GM19452 (cell line): ENCODE measurements around the gene PTPRN.
"Not testable (repeated sequence)": the region's sequence is repeated elsewhere in the genome, so short reads cannot be mapped to it uniquely, and the experiment has no call there.

Source experiments
- ATAC-seq: cut with Tn5 transposase; IDR thresholded peaks from one replicate; pipeline ENCODE4 v1.9.1; 2021; ENCODE audit not compliant: unreplicated experiment

Gene PTPRN

DNA sequence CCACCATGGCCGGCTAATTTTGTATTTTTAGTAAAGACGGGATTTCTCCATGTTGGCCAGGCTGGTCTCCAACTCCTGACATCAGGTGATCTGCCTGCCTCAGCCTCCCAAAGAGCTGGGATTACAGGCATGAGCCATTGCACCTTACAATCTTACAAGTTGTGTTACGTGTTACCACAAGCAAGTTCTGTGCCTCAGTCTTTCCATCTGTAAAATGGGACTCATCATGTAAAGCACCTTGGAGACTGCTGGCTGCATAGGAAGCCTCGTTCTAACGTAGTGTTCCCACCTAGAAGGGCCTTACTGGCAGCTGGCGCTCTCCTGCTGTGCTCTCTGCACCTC lies 20.0 kb downstream of the PTPRN start:
- no peak for ATAC-seq

DNA sequence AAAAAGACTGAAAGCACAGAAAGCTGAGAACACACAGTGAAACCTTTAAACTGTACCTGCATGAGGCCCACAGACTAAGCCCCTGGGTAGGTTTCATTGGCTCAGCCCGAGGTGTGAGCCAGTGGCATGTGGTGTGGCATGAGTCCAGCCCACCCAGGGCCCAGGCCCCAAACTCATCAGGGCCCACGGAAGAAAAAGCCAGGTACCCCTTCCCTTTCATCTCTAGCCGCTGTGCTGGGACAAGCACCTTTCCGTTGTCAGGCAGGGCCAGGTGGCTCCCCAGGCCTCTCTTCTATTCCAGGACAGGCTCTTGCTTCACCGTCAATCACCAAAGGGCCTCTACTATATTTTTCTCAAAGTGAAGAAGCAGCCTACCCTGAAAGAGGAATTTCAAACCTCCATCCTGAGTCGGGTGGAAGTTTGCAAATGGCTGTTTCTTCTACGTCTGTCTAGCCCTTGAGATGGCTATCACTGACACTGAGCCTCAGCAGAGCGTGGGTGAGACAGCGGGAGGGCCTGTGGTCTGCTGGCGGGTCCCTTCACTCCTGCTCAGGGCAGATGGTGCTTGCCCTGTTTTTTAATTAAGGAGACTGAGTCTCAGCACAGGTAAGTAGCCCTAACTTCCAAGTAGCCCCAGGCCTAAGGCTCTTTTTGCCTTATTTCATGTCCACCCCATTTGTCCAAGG lies 21.5 kb downstream of the PTPRN start:
- ATAC-seq: no peak

DNA sequence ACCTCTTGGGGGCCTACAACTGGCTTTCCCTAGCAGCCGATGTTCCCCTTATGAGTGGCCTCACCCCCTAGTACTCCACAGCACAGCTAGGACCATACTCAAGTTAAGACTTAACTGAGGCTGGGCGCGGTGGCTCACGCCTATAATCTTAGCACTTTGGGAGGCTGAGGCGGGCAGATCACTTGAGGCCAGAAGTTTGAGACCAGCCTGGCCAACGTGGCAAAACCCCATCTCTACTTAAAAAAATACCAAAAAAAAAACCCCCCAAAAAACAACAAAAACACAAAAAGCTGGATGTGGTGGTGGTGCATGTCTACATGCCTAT lies 22.1 kb downstream of the PTPRN start:
- not testable (repeated sequence) for ATAC-seq

DNA sequence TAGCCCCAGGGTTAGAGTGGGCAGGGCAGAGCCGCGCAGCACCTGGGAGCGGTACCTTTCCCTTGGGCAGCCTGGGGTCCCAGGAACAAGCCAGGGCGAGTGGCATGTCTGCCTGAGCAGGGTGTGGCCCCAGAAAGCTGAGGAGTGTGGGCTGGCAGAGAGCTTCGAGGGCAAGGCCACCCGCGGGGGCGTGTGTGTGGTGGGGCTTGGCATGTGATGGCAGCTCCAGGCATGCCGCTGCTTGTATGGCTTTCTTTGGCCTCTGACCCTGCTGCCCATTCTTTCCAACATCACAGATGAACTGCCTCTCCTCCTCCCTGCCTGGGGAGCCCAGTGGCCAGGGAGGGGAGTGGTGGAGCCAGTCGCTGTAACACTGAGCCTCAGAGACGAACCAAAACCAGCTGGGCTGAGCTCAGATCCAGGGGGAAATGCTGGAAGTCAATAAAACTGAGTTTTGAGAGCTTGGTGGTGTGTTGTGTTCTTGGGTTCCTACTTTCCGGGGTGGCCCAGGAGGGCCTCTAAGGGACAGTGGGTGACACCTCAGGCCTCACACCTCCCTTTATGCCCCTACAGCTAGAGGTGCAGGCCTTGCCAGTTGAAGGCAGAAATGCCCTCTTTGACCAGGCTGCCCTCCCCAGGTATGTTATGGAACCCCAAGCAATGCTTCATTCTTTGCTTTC lies 22.6 kb downstream of the PTPRN start:
- ATAC-seq: no peak

DNA sequence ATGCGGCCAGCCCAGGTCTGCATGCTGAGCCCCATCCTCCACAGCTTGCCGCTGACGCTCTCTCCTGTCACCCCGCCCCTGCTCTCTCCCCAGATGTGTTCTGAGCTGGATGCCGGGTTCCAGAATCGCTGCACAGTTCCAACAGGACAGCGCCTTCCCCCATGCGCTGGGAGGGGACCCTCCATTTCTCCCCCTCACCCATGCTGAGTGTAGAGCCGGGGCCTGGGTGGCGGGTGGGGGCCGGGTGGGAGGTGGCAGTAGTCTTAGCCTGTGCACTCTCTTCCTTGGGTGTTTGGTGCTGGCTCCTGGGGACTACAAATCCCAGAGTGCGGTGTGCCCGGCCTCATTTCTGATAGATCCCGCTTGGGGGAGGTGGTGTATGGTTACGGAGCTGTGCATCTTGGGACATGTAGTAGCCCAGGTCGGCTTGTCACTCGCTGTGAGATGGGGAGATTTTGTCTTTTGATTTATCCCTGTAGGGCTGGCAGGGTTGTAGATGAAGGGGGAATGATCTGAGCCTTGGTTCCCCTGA lies 23.2 kb downstream of the PTPRN start:
- no peak for ATAC-seq

DNA sequence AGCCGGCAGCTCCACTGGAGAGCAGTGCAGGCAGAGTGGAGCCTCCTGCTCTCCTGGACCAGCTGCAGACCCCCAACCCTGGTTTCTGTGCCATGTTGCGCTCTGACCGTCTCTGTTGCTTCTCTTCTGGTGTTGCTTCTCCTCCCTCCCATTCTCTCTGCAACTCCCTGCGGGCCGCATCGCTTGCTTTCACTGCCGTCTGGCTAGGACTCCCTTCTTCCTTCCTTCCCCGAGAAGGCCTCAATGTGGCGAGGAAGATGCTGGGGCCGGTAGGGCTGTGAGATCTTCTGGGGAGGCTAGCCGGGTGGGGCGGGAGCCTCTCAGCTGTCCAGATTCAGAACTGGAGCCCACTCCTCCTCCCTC lies 23.8 kb downstream of the PTPRN start:
- ATAC-seq: no peak

DNA sequence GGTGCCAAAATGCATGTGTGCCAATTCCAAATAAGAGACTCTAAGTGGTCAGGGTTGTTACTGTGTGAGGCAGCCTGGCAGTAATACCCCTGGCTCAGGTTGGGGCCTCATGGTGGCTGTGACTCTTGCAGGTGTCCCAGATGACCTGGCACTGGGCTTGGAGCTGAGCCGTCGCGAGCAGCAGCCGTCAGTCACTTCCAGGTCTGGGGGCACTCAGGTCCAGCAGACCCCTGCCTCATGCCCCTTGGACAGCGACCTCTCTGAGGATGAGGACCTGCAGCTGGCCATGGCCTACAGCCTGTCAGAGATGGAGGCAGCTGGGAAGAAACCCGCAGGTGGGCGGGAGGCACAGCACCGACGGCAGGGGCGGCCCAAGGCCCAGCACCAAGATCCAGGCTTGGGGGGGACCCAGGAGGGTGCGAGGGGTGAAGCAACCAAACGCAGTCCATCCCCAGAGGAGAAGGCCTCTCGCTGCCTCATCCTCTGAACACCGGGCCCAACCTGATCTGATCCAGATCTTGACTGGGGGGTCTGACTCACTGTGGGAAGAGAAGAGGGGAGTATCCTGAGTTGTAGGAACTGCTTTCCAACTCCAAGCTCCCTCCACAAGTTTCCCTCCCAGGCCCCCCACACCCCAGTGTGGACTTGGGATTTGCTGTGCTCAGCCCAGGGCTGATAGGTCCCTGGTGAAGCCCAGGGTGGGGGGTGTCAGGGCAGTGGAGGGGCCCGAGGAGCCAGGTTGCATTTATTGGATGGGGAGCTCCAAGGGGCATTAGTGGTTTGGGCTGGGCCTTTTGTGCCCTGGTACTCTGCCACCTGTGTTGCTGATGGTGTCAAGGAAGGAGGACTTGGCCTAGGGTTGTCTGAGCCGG lies 24.5 kb downstream of the PTPRN start:
- no peak for ATAC-seq

DNA sequence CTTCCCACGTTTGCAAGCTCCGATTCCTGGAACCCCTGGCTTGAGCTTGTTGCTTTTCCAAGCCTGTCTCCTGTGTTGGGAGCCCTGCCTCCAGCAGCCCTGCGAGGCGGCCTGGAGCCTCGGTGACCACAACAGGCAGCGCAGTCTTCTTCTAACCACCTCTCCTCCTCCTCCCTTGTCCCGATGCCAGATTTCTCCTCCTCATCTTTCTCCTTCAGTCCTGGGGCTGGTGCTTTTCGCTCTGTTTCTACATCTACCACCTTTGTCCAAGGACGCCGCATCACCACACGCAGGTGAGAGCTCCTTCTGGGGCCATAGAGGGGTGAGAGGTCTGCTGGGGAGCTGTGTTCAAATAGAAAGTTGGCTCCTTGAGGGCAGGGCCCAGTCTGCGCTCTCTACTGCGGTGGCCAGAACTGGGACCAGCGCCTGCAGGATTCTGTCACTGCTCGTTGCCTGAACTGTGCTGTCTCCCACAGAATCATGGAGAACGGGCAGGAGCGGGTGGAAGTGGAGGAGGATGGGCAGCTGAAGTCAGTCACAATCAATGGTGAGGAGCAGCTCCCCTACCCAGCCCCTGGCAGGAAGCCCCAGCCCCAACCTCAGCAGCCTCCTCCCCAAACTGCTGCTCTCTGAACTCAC lies 26.1 kb downstream of the PTPRN start:
- ATAC-seq: no peak

DNA sequence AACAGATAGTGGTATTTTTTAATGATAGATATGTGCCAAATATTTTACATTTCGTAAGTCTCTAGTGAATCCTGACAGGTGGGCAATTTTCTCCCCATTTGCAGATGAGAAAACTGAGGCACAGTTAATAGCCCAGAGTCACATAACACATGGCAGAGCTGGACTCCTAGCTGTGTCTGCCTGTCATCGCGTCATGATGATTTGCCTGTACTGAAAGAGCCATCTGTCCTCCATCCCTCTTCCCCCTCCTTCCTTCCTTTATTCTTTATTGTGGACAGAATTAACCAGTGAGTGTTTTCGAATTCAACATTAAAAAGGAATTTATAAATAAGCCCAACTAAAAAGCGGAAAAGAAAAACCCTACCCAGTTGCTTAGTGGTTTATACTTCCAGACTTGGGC lies 26.8 kb downstream of the PTPRN start:
- no peak for ATAC-seq

DNA sequence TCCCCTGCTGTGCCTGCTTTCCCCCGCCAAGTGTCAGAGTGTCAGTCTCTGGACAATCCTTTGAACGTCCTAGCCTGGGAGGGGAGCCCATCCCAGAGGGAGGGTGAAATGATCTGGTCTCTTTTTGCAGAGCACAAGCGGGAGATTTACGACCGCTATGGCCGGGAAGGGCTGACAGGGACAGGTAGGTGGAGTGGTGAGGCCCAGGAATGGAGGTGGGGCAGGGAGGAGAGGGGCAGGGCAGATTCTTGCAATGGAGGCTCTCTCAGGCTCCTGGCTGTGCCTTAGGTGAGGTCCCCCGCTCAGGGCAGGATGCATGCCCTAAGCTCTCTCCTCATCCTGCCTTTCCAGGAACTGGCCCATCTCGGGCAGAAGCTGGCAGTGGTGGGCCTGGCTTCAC lies 27.6 kb downstream of the PTPRN start:
- no peak for ATAC-seq

DNA sequence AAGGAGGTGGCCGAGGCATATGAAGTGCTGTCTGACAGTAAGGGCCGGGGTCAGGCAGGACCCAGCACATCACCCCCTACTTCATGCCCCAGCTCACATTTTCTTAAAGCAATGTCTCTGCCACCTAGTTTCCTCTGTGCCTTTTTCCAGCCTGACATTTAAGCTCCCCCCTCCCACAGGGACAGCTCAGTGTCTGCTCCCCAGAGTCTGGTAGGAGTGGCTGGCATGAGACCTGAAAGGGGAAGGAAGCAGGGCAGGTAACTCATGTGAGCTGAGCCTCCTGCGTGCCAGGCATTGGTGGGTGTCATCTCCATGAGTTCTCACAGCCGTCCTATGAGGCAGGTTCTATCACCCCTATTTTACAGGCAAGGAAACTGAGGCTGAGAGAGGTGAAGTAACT lies 28.6 kb downstream of the PTPRN start:
- ATAC-seq: no peak

DNA sequence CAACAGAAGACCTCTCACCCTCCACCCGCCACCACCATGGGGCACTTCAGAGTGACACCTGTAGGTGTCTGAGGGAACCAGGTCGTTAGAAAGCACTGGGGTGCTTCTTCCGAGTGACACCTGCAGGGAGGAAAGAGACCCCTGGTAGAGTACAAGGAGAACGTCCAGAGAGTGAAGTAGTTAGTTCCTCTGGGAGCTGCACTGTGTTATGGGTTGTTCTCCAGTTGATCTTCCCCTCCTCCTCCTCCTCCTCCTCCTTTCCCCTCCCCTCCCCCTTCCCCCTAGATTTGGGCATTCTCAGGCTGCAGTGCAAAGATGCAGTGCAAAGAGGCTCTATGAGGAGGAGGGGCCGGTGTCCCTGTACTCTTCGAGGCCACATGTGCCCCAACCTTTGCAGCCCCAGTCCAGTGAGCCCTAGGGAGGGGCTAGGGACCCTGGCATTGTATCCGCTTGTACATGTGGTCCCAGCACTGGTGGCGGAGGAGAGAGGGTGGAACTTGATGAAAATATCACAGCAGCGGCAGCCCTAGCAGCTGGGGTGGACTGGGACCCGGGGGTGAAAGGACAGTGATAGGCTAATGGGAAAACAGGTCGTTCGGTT lies 29.2 kb downstream of the PTPRN start:
- ATAC-seq: no peak

DNA sequence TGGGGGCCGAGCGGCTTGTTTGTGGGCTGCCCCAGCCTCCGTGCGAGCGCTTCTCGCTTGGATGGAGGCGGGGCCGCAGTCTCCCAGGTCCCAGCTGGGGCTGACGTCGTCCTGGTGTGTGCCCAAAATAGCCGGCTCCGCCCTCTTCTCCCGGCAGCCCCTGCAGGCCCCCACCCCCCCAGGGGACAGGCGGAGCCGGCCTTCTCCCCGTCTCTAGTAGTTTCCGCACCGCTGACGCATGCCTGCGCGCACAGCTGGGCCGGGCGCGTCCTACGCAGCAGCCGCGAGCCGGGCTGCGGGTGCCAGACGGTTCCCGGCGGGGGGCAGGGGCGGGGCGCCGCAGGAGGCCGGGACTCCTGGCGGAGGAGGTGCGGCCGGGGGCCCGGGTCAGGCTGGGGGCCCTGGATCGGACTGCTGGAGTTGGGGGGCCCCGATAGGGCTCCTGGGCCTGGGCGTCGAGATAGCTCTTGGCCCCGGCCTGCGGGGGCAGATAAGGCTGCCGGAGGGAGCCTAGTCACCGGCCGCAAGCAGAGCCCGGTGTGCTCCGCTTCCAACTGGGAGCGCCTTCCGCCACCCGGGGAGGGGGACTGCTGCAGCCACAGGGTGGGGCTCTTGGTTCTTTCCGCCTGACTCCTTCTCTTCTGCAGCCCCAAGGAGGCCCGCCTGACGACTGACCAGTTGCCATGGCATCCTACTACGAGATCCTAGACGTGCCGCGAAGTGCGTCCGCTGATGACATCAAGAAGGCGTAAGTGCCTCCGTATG lies 29.9 kb downstream of the PTPRN start, which contains the start of gene DNAJB2:
Gene DNAJB2 (plus strand): TSS at position 216 of the 765 bp plus-strand sequence. CDS start 468 bp downstream, at position 684.
- peak; percentile 90 for ATAC-seq

DNA sequence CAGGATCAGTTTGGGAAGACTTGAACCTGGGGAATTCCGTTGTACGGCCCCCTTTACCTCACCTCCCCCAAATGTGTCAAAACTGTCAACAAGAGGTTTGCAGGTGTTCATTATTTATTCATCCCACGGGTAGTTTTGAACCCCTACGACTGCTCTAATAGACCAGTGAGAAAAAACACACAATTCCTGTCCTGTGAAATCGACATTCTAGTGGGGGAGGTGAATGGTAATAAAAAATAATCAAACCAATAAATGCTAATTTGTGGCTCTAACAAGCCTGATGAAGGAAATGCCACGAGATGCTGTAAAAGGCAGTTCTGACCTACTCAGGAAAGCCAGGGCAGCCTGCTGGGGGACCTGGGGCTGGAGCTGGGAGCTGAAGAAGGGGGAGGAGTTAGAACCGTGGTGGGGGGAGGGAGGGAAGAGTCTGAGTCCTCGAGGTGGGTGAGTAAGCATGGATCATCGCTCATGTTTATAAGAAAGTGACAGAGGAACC lies 30.5 kb downstream of the PTPRN start:
- no peak for ATAC-seq

DNA sequence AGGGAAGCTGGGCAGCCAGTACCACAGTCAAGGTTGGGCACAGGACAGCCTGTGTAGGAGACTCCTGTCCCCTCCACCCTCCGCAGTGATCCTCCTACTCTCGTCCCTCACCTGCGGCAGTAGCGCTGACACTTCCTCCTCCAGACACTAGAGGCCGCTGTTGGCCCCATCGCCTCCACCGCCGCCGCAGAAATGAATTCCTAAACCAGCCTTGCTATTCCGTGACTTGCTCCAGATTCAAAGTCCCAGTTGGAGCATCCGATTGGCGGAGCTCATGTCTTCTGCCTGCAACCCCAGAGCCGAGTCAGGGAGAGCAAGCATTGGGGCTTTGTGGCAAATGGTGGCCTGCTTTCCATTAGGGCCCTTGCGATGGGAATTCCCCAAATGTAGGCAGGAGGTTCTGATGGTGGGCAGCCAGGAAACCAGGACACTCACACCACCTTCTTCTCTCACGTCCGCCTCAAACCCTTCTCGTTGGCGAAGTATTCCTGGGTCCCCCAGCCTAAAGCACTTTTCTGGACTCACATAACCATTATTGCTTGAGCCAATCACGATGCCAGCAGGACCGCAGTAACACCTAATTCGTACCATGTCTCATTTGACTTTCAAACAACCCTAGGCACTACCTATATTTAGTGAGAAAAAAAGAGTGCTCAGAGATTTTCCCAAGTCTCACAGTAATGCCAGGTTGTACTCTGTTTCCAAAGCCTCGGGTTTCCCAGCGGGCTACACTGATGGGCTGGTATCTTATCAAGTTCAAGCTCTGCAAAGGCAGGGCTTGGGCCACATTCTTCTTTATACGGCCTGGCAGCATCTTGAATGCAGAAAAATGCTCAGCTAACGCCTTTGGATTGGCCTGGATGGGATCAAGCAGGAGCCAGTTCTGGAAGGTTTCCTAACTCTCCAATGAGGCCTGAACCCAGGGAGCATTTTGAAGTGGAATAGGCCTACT lies 31.2 kb downstream of the PTPRN start:
- no peak for ATAC-seq

DNA sequence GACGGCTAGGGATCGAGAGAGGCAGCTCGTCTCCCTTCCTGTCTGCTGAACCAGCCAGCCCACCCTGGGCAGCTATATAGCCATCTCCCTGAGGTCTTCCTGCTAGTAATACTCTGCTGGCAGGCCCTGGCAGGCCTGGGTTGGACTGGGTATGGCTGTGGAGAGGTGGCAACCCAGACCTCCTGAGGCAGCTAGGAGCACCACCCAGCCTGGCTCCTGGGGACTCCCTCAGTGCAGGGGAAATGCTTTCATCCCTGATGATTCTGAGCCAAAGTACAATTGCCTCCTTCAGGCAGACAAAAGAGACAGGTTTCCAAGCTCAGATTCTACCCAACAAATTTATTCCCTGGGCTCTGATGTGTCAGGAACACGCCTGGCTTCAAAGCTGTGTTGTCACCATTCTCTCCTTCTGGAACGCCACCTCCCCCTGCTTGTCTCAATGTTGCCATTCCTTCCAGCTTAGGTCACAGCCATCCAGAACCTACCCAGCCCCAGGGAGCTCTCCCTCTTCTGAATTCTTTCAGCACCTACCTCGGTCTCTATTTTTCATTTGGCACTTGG lies 34.8 kb downstream of the PTPRN start:
- ATAC-seq: no peak

DNA sequence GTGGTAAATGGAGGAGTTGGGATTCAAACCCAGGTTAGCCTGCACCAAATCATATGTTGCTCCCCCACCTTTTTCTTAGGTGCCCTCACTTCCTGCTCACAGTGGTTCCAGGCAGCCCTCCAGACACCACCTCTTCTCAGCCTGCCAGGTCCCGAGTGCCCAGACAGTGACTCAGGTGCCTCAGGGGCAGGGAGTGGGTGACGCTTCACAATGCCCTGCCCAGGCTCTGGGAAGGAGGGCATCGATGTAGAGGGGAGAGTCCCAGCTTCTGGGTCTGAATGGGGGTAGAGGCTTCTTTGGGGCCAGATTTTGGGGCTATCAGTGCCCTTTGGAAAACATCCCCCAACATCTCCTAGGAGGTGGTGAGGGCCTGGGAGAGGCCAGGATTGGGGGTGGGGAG lies 35.3 kb downstream of the PTPRN start:
- ATAC-seq: no peak

DNA sequence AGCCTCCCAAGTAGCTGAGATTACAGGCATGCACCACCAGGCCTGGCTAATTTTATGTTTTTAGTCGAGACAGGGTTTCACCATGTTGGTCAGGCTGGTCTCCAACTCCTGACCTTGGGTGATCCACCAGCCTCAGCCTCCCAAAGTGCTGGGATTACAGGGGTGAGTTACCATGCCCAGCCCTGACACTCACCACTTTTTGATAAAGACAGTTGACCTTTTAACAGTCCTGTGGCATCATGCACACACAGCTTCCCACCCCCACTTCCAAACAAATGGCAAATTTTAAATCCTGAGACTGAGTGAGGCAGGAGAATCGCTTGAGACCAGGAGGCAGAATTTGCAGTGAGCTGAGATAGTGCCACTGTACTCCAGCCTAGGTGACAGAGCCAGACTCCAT lies 36.2 kb downstream of the PTPRN start:
- ATAC-seq: no peak

DNA sequence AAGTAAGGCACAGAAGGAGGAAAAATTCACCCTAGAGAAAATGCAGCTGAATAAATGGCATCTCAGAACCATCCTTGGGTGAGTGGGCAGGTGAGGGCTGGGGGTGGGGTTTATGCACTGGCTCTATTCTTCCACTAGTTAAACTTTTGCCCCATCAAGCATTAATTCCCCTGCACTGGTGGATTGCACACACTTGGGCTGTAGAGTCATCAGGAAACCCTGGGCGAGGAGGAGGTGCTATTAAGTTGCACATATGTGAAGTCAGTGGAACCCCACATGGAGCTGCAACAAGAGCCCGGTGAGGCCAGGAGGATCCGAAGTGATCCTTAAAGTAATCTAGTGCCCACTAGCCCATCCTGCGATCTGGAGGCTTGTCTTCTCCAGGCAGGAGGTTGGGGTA lies 36.8 kb downstream of the PTPRN start:
- ATAC-seq: no peak
